Muscle layer of colon (tissue), 2 donors: ENCODE measurements around the gene KRTAP4-3.
"Not testable (repeated sequence)": the region's sequence is repeated elsewhere in the genome, so short reads cannot be mapped to it uniquely, and the experiment has no call there.

Experiments
- H3K27ac ChIP-seq: one replicate; pipeline ENCODE4 v1.7.0; 2013; ENCODE audit warnings: low read depth, mild to moderate bottlenecking, low read length, moderate library complexity
- H3K27me3 ChIP-seq, 2 donors: one replicate each; pipeline ENCODE4 v1.7.0; 2013; ENCODE audit warnings: low read length in 2 of 2, mild to moderate bottlenecking in 2 of 2; ENCODE audit not compliant: insufficient read depth in 2 of 2, control insufficient read depth in 1 of 2
- H3K36me3 ChIP-seq: one replicate; pipeline ENCODE4 v1.7.0; 2013; ENCODE audit warnings: mild to moderate bottlenecking, low read length; ENCODE audit not compliant: insufficient read depth
- H3K4me1 ChIP-seq: one replicate; pipeline ENCODE4 v1.7.0; 2013; ENCODE audit warnings: mild to moderate bottlenecking, low read length; ENCODE audit not compliant: insufficient read depth
- H3K4me3 ChIP-seq, 2 donors: one replicate each; pipeline ENCODE4 v1.7.0; 2013; ENCODE audit warnings: low read length in 2 of 2, low read depth in 1 of 2, mild to moderate bottlenecking in 1 of 2, moderate library complexity in 1 of 2
- H3K9ac ChIP-seq: one replicate; pipeline ENCODE4 v1.7.0; 2013; ENCODE audit warnings: low read length
- H3K9me3 ChIP-seq: one replicate; pipeline ENCODE4 v1.7.0; 2013; ENCODE audit warnings: mild to moderate bottlenecking, low read length
- donor health status: abdominal sarcoma.
- donor health status: Adenocarcinoma of cecum.

The KRTAP4-3 gene

DNA sequence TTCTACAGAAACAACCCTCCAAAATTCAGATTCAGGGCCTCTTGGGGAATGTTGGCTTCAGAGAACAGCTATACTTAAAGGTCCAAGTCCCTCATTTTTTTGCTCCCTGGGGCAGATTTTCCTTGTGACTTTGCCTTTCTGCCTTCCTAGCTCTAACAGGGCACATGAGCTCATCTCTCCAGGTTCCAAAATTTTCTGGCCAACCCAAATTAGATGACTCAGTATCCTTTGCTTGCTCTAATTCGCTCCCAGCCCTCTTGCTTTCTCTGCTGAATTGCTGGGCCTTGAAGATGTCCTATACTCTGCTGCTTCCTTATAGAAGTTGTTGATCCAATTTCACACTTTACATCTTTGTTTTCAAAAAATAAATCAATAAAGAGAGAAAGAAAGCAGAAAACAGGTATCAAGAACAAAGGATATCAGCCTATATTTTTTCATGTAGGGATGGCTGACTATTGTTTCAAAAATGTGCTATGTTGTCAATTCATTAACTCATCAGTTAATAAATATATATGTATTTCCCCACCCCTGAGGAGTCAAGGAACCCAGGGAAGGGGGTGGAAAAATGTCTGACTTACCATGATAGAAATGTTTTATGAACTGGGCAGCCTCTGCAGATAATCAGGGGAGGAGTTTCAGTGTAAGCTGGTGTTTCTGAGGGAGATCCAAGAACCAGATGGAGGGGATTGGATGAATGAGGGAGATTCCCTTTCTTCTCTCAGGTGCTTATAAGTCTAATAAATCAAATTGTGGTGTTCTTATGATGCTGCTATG, 11.0 kb upstream of the KRTAP4-3 start:
- Histone ChIP-seq H3K36me3 (no peaks in the 10 kb centered on the region), H3K27me3 (no peaks in the 10 kb centered on the region), H3K4me1 (no peaks in the 10 kb centered on the region), H3K9ac (no peak overlapping the region), H3K27ac (no peak overlapping the region), H3K9me3 (no peaks in the 10 kb centered on the region), H3K4me3 (no peak overlapping the region)

DNA sequence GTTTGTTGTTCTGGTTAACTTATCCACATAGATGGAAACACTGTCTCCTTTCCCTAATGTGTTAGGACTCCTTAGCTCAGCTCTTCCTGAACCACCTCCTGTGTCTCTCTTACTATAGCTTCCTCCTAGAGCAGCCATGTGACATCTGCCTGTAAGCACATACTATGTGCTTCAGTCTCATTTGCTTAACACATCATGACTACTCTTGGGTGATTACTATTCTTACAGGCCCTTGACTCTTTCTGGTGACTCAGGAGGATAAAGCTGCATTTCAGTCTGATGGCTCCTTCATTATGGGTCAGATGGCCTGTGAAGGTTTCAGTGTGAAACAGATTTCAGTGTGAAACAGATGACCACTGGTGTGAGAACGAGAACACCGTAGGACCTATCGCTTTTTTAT, 10.3 kb upstream of the KRTAP4-3 start:
- Histone ChIP-seq H3K9ac (no peak overlapping the region), H3K36me3 (no peaks in the 10 kb centered on the region), H3K4me3 (no peak overlapping the region), H3K27ac (no peak overlapping the region), H3K27me3 (no peaks in the 10 kb centered on the region), H3K9me3 (no peaks in the 10 kb centered on the region), H3K4me1 (no peaks in the 10 kb centered on the region)

DNA sequence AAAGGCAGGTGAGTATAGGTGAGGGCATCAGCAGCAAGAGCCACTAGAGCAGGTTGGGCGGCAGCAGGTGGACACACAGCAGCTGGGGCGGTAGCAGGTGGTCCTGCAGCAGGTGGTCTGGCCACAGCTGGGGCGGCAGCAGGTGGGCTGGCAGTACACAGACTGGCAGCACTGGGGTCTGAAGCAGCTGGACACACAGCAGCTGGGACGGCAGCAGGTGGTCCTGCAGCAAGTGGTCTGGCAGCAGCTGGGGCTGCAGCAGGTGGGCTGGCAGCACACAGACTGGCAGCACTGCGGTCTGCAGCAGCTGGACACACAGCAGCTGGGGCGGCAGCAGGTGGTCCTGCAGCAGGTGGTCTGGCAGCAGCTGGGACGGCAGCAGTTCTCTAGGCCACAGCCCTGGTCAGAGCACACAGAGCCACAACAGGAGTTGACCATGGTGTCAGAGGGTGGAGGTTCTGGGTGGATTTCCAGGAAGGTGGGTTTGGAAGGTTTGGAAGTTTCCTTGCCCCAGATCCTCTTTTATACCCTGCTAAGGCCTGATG, 9.8 kb upstream of the KRTAP4-3 start, which contains the start of gene KRTAP4-2:
Gene KRTAP4-2 (minus strand): TSS at position 495 of the 545 bp plus-strand sequence. CDS start 57 bp downstream, at position 438.
- no peaks in the 10 kb centered on the region for H3K36me3 ChIP-seq
- no peak within 1 kb of the TSS for H3K4me3 ChIP-seq
- no peaks in the 10 kb centered on the region for H3K27me3 ChIP-seq
- H3K4me1 ChIP-seq = no peaks in the 10 kb centered on the region
- H3K9ac ChIP-seq = no peak within 1 kb of the TSS
- H3K9me3 ChIP-seq = no peaks in the 10 kb centered on the region
- no peak within 1 kb of the TSS for H3K27ac ChIP-seq

DNA sequence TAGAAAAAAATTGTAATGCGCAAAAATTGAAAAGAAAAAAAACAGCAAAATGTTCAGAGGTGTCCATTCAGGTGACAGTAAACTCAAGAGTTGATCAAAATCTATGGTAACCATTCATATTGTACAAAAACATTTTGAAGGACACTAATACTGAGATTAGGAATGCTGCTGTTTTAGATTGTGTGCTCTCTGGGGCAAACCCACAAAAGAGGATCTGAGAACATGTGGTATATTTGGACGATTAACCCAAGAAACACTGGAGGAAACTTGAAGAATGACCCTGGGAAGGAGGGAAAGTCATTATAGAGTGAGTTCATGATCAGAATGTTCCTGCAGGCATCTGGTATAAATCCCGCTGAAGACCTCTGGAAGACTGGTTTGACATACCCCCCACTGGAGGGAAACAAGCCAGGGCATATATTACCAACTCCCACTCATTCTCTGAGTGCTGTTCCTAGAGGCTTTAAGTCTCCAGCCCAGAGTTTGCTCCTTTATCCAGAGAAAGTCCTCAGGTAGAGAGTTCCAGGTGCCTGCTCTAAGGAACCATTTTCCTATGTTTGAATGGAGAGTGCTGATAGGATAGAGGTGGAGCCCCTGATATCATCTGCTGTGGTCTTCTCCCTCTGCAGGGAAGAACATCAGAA, 8.8 kb upstream of the KRTAP4-3 start:
- no peaks in the 10 kb centered on the region for H3K4me1 ChIP-seq
- no peak overlapping the region for H3K9ac ChIP-seq
- H3K9me3 ChIP-seq = no peaks in the 10 kb centered on the region
- H3K27me3 ChIP-seq = no peaks in the 10 kb centered on the region
- H3K4me3 ChIP-seq = no peak overlapping the region
- no peak overlapping the region for H3K27ac ChIP-seq
- no peaks in the 10 kb centered on the region for H3K36me3 ChIP-seq

DNA sequence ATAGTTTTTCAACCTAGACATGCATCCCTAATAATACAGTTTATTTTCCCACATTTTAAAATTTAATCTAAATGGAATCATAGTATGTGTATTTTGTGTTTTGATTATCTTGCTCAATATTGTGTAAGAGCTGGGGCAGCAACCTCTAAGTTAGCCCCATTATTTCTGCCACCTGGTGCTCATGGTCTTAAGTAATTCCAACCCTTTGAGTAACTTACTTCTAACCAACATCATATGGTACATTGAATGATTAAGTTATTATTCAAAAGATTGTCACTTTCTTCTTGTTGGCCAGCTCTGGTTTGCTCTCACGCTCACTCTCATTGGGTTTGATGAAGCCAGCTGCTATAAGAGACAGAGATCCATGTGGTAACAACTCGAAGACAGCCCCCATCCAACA, 3.9 kb upstream of the KRTAP4-3 start:
- no peak overlapping the region for H3K4me3 ChIP-seq
- H3K27ac ChIP-seq = no peak overlapping the region
- no peaks in the 10 kb centered on the region for H3K27me3 ChIP-seq

DNA sequence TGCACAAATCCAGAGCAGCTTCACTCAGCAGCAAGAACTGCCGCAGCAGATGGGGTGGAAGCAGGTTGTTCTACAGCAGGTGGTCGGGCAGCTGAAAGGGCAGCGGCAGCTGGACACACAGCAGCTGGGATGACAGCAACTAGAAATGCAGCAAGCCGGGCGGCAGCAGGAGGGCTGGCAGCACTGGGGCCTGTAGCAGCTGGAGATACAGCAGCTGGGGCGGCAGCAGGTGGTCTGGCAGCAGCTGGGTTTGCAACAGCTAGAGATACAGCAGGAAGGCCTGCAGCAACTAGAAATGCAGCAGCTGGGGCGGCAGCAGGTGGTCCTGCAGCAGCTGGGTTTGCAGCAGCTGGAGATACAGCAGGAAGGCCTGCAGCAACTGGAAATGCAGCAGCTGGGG, 460 bp downstream of the KRTAP4-3 start:
- Histone ChIP-seq H3K9me3 (no peaks in the 10 kb centered on the region), H3K4me3 (no peak overlapping the region), H3K9ac (no peak overlapping the region), H3K27ac (no peak overlapping the region), H3K4me1 (no peaks in the 10 kb centered on the region), H3K36me3 (no peaks in the 10 kb centered on the region), H3K27me3 (no peaks in the 10 kb centered on the region)

More for the DNA sequence above, 3.9 kb upstream of the KRTAP4-3 start:
- H3K9me3 ChIP-seq = no peaks in the 10 kb centered on the region
- no peaks in the 10 kb centered on the region for H3K4me1 ChIP-seq
- H3K36me3 ChIP-seq = no peaks in the 10 kb centered on the region
- H3K9ac ChIP-seq = no peak overlapping the region

DNA sequence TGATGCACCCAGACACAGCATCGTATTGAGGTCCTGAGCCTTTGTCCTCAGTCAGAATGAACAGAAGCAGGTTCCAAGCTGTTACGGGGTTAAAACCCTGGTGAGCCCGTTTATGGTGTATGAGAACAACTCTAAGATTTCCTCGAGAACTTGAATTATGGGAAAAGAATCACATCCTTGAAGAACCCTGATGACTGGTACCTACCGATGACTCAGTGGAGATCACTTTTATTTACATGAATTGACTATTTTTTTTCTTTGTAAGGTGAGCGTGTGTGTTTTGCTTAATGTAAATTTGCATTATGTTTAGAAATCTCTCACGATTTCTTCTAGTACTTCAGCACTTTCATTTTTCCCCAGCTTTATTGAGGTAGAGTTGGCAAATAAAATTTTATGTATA, 4.2 kb downstream of the KRTAP4-3 start:
- Histone ChIP-seq H3K9ac (no peak overlapping the region), H3K4me3 (no peak overlapping the region), H3K27ac (no peak overlapping the region), H3K36me3 (no peaks in the 10 kb centered on the region), H3K4me1 (no peaks in the 10 kb centered on the region), H3K9me3 (no peaks in the 10 kb centered on the region), H3K27me3 (no peaks in the 10 kb centered on the region)

DNA sequence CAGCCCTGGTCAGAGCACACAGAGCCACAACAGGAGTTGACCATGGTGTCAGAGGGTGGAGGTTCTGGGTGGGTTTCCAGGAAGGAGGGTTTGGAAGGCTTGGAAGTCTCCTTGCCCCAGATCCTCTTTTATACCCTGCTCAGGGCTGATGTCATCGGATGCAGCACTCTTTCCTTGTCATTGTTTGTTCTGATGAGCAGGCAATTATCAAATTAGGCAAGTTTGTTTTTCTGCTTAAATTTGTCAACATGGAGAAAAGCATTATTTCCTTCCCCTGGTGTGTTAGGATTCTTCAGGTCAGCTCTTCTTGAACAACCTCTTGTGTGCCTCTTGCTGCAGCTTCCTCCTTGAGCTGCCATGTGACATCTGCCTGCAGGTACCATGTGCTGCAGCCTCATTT, 7.4 kb downstream of the KRTAP4-3 start, which contains the start of gene KRTAP4-4:
Gene KRTAP4-4 (minus strand): TSS at position 101 of the 400 bp plus-strand sequence. CDS start 57 bp downstream, at position 44.
- no peaks in the 10 kb centered on the region for H3K4me1 ChIP-seq
- H3K9ac ChIP-seq = no peak within 1 kb of the TSS
- no peak within 1 kb of the TSS for H3K4me3 ChIP-seq
- H3K27ac ChIP-seq = no peak within 1 kb of the TSS
- H3K27me3 ChIP-seq = no peaks in the 10 kb centered on the region
- H3K9me3 ChIP-seq = no peaks in the 10 kb centered on the region
- no peaks in the 10 kb centered on the region for H3K36me3 ChIP-seq

DNA sequence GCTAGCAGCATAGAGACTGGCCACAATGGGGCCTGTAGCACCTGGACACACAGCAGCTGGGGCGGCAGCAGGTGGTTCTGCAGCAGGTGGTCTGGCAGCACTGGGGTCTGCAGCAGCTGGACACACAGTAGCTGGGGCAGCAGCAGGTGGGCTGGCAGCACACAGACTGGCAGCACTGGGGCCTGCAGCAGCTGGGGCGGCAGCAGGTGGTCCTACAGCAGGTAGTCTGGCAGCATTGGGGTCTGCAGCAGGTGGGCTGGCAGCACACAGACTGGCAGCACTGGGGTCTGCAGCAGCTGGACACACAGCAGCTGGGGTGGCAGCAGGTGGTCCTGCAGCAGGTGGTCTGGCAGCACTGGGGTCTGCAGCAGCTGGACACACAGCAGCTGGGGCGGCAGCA, 7.8 kb downstream of the KRTAP4-3 start:
- not testable (repeated sequence) for H3K36me3 ChIP-seq, H3K27ac ChIP-seq, H3K9me3 ChIP-seq, H3K4me3 ChIP-seq, H3K4me1 ChIP-seq, H3K9ac ChIP-seq, H3K27me3 ChIP-seq

DNA sequence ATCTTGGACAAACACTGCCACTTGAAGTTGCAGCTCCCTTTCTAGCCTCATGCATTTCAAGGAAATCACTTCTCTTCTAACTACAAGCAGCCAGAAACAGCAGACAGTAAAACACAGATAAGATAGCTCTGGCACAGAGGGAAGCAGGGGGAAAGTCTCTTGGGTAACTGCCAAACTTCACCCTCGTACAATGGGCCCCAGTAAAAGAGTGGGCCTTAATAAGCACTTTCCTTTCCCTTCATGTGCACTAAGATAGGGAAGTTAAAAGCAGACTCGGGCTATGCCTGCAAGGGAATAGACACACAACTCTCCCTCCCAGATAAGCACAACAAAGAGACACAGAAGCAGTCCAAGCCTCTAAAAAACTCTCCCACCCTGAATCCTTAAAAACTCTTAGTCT, 14.2 kb downstream of the KRTAP4-3 start:
- Histone ChIP-seq H3K27ac (no peak overlapping the region), H3K4me3 (no peak overlapping the region), H3K9ac (no peak overlapping the region), H3K27me3 (no peaks in the 10 kb centered on the region), H3K36me3 (no peaks in the 10 kb centered on the region), H3K9me3 (no peaks in the 10 kb centered on the region), H3K4me1 (no peaks in the 10 kb centered on the region)

DNA sequence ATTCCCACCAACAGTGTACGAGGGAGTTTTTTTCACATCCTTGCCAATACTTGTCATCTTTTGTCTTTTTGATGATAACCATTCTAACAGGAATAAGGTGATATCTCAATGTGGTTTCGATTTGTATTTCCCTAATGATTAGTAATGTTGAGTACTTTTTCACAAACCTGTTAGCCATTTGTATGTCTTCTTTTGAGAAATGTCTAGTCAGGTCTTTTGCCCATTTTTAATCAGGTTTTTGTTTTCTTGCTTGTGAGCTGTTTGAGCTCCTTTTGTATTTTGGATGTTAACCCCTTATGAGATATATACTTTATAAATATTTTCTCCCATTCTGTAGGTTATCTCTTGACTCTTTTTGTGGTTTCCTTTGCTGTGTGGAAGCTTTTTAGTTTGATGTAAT, 16.5 kb downstream of the KRTAP4-3 start:
- Histone ChIP-seq H3K4me3 (no peak overlapping the region), H3K36me3 (no peaks in the 10 kb centered on the region), H3K4me1 (no peaks in the 10 kb centered on the region), H3K27ac (no peak overlapping the region), H3K9me3 (no peaks in the 10 kb centered on the region), H3K9ac (no peak overlapping the region), H3K27me3 (no peaks in the 10 kb centered on the region)
